Natural killer cell (primary cell): Measurements from ENCODE around the gene FAM210A. TPM values are rescaled to one million over a fixed set of nuclear protein-coding genes. Genes with fewer than 3 reads are reported as not detected.

Experiments
- ATAC-seq, 3 donors: fragments of 150-1000 bp in 2 of 3; fragments of 200-7000 bp in 1 of 3; cut with Tn5 transposase; 1 replicate in 1 of 3; 2 replicates in 2 of 3; pipeline ENCODE4 v1.10.0; 2021; ENCODE audit warnings: mild to moderate bottlenecking in 2 of 3, moderate library complexity in 2 of 3
- DNase-seq, 2 donors: peaks; one replicate each; pipeline versions ENCODE4 v3.0.0 to v3.0.0-alpha.2; 2013 to 2021; ENCODE audit warnings: mixed read lengths in 1 of 2
- H3K27ac ChIP-seq: one replicate; pipeline ENCODE4 v1.5.1; 2013; ENCODE audit warnings: mild to moderate bottlenecking, low read length
- H3K27me3 ChIP-seq: one replicate; pipeline ENCODE4 v1.6.1; 2013; ENCODE audit warnings: low read length; ENCODE audit not compliant: control insufficient read depth, insufficient read depth
- H3K36me3 ChIP-seq: one replicate; pipeline ENCODE4 v1.6.1; 2013; ENCODE audit warnings: low read length; ENCODE audit not compliant: control insufficient read depth, insufficient read depth
- H3K4me1 ChIP-seq: one replicate; pipeline ENCODE4 v1.6.1; 2013; ENCODE audit warnings: low read length; ENCODE audit not compliant: control insufficient read depth, insufficient read depth
- H3K4me3 ChIP-seq: one replicate; pipeline ENCODE4 v1.5.1; 2013; ENCODE audit warnings: low read length
- H3K9me3 ChIP-seq: one replicate; pipeline ENCODE4 v1.6.1; 2013; ENCODE audit warnings: low read length; ENCODE audit not compliant: control insufficient read depth, insufficient read depth
- H3K27ac Mint-ChIP-seq, 2 donors: one replicate each; pipeline ENCODE4 v1.8.0; 2022; ENCODE audit warnings: mild to moderate bottlenecking in 2 of 2, mixed read lengths in 2 of 2, moderate library complexity in 1 of 2
- H3K27me3 Mint-ChIP-seq, 2 donors: one replicate each; pipeline ENCODE4 v1.8.0; 2022; ENCODE audit warnings: low read depth in 2 of 2, mixed read lengths in 2 of 2
- H3K36me3 Mint-ChIP-seq: one replicate; pipeline ENCODE4 v1.8.0; 2022; ENCODE audit warnings: mixed read lengths
- H3K4me1 Mint-ChIP-seq, 2 donors: one replicate each; pipeline ENCODE4 v1.8.0; 2022; ENCODE audit warnings: mixed read lengths in 2 of 2
- H3K4me3 Mint-ChIP-seq: one replicate; pipeline ENCODE4 v1.8.0; 2022; ENCODE audit warnings: mild to moderate bottlenecking, moderate library complexity, mixed read lengths
- H3K9me3 Mint-ChIP-seq, 2 donors: one replicate each; pipeline ENCODE4 v1.8.0; 2022; ENCODE audit warnings: mixed read lengths in 2 of 2
- WGBS: methylation state at CpG from one replicate; pipeline ENCODE4 v1.1.7; 2013; ENCODE audit warnings: missing lambda C conversion rate; ENCODE audit not compliant: insufficient coverage; 5-methylcytosine and 5-hydroxymethylcytosine counted together
- intact Hi-C: fragments of 100-400 bp; cut with micrococcal nuclease; formaldehyde crosslinking; loops from one replicate; pipeline ENCODE4 v1.14.2; 2022
- total RNA-seq, 4 donors: library from RNA; stranded (reverse); fragments of 120-200 nt in 1 of 4; gene quantifications; one replicate each; pipeline versions ENCODE4 v1.2.3 to v1.2.4, GENCODE V29; 2013 to 2022
- TF ChIP-seq, protein P1 (sequence below): fragments of 200-600 bp; IDR thresholded peaks from one replicate; pipeline ENCODE4 v1.8.0; 2022; ENCODE audit warnings: antibody characterized with exemption

FAM210A gene
- total RNA-seq, 3 donors from 2014 or later (not counting 1 experiment from before 2014, with no cell fraction given), result 5.4 to 11.2 (median 9.2) TPM

DNA sequence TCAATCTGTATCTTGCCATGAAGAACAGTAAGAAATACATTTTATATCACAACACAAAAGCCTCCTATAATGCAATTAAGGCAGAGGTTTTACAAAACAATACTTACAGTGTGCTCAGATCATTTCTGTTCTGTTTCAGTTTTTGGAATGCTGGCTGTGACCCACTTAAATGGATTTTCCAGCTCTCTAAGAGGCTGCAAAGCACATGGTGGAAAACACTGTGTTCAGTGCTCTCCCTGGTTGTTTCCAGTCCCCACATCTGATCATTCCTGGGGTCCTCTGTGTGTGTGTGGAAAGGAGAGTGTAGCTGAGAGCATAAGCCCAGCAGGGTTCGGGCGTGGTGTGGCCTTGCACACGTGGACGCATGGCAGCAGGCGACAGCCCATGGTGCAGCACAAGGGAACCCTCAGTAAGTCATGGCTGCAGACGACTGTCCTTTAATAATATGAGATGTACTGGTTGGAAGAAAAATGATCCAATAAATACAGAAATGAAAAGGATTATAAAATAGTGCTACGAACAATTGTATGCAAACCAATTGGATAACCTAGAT, 95.6 kb downstream of the FAM210A start:
- ATAC-seq (no peak), DNase-seq (no peak)
- no peaks in the 10 kb centered on the region for H3K27me3 ChIP-seq
- Mint-ChIP-seq H3K4me3 (no peak overlapping the region), H3K27me3 (no peaks in the 10 kb centered on the region), H3K9me3 (no peaks in the 10 kb centered on the region), H3K36me3 (no peaks in the 10 kb centered on the region), H3K4me1 (peaks cover 5 to 11% of the 10 kb centered on the region in 2 donors), H3K27ac (no peak overlapping the region)
- H3K9me3 ChIP-seq, result no peaks in the 10 kb centered on the region
- TF ChIP-seq, protein P1, sequence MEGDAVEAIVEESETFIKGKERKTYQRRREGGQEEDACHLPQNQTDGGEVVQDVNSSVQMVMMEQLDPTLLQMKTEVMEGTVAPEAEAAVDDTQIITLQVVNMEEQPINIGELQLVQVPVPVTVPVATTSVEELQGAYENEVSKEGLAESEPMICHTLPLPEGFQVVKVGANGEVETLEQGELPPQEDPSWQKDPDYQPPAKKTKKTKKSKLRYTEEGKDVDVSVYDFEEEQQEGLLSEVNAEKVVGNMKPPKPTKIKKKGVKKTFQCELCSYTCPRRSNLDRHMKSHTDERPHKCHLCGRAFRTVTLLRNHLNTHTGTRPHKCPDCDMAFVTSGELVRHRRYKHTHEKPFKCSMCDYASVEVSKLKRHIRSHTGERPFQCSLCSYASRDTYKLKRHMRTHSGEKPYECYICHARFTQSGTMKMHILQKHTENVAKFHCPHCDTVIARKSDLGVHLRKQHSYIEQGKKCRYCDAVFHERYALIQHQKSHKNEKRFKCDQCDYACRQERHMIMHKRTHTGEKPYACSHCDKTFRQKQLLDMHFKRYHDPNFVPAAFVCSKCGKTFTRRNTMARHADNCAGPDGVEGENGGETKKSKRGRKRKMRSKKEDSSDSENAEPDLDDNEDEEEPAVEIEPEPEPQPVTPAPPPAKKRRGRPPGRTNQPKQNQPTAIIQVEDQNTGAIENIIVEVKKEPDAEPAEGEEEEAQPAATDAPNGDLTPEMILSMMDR, result no peak
- H3K4me3 ChIP-seq, result no peak overlapping the region
- no peak overlapping the region for H3K27ac ChIP-seq
- 94% methylated on average over 6 of the region's 7 CpGs for WGBS
- H3K36me3 ChIP-seq, result no peaks in the 10 kb centered on the region
- intact Hi-C loops, result no loop called here
- H3K4me1 ChIP-seq, result no peaks in the 10 kb centered on the region

DNA sequence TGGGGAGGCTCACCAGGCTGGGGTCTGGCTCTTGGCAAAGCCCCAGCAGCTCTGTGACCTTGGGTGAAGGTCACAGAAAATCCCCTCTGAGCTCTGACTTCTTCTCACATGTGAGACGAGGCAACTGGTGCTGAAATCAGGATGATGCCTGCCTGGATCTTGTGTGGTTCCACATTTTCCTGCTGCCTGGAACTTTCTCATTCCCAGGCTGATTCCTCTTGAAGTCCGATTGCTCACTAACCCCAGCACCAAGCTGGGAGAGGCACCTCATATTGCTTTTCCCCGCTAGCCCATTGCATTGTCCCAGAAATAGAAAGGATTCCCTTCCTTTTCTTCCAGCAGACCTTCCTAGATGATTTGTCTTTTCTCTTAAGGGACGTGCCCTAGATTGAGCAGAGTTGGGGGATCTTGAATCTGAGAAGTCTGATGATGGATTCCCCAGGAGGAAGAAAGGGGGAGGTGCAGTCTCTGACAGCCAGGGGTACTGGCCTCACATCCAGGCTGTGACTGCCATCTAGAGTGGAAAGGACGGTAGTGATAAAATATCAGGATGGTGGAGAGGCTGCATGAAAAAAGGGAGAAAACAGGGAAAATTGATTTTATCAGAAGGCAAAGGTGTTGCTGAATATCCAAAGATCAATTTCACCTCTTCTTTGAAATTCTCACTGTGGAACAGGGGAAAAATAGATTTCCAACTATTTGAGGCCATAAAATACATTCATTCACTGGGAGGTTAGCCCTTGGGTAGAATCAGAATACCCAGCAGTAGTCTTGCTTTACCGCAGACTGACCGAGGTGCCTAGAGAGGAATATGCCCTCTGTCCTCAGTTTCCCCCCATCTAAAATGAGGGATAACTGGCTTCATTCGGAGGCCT, 96.3 kb downstream of the FAM210A start:
- intact Hi-C loops, result no loop called here
- Histone ChIP-seq H3K27ac (no peak overlapping the region), H3K27me3 (no peaks in the 10 kb centered on the region), H3K9me3 (no peaks in the 10 kb centered on the region), H3K36me3 (no peaks in the 10 kb centered on the region), H3K4me3 (no peak overlapping the region), H3K4me1 (no peaks in the 10 kb centered on the region)
- DNase-seq (peak in 1 of 2 donors; percentile 75), ATAC-seq (peak; percentile 38 to 69 (median 55))
- Mint-ChIP-seq H3K4me3 (no peak overlapping the region), H3K36me3 (no peaks in the 10 kb centered on the region), H3K27me3 (no peaks in the 10 kb centered on the region), H3K4me1 (peaks cover 7 to 12% of the 10 kb centered on the region in 2 donors), H3K9me3 (no peaks in the 10 kb centered on the region), H3K27ac (no peak overlapping the region)
- TF ChIP-seq, protein P1, result peak; percentile 40
- 76% methylated on average over 8 of the region's 8 CpGs for WGBS

DNA sequence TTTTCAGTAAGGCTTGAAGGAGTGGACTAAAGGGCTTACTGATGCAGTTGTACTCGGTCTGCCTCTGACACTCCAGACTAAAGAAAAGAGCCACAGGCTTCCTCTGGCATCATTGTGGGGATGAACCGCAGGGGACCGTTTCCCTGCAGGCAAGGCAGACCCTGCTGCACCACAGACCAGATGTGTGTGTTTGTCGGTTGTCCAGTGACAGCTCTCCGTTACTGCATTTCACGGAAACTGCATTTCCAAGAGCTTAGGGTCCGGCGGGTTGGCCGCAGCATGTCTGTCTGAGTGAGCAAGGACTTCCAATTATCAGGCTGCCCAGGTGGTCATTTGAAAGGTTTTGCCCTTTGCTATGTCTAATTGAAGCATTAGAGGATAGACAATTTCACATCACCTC, 98.1 kb downstream of the FAM210A start:
- Histone ChIP-seq H3K27ac (no peak overlapping the region), H3K4me3 (no peak overlapping the region), H3K27me3 (no peaks in the 10 kb centered on the region), H3K4me1 (no peaks in the 10 kb centered on the region), H3K36me3 (peaks cover 2% of the 10 kb centered on the region), H3K9me3 (no peaks in the 10 kb centered on the region)
- TF ChIP-seq, protein P1, result no peak
- 51% methylated on average over 9 of the region's 9 CpGs for WGBS
- Mint-ChIP-seq H3K4me3 (no peak overlapping the region), H3K9me3 (no peaks in the 10 kb centered on the region), H3K27ac (peak overlapping the region in 1 of 2 donors; percentile 29), H3K4me1 (peaks cover 11 to 12% of the 10 kb centered on the region in 2 donors), H3K36me3 (no peaks in the 10 kb centered on the region), H3K27me3 (no peaks in the 10 kb centered on the region)
- DNase-seq, result no peak
- no peak for ATAC-seq
- intact Hi-C loops, result no loop called here
